DOHH2 (cell line): Measurements from ENCODE around the gene MIB2.

Experiments
- CTCF ChIP-seq: fragments of 200-600 bp; sonication (generic); IDR thresholded peaks from one replicate; pipeline ENCODE4 v1.5.1; 2014; ENCODE audit warnings: antibody characterized with exemption, mild to moderate bottlenecking, low read depth, low read length; ENCODE audit not compliant: poor library complexity, severe bottlenecking
- EZH2phosphoT487 ChIP-seq: fragments of 200-600 bp; sonication (generic); IDR thresholded peaks from 2 replicates; pipeline ENCODE4 v1.6.1; 2017; ENCODE audit warnings: borderline replicate concordance, mild to moderate bottlenecking, antibody characterized with exemption, low read length, moderate library complexity, mixed read lengths

GRCh38 chr1:1620433-1621139 lies 5.3 kb downstream of the MIB2 start:
- TF ChIP-seq CTCF (no peak), EZH2phosphoT487 (no peak)
